MG63 (cell line): Measurements from ENCODE around the gene ATP5PO. TPM values are rescaled to one million over a fixed set of nuclear protein-coding genes. Genes with fewer than 3 reads are reported as not detected.
"Not testable (repeated sequence)": the region's sequence is repeated elsewhere in the genome, so short reads cannot be mapped to it uniquely, and the experiment has no call there.

Experiments
- DNase-seq: peaks from one replicate; pipeline ENCODE4 v3.0.0-alpha.2; 2020
- H3K27me3 ChIP-seq: fragments of 250-450 bp; sonication (Bioruptor Pico); 2 replicates; pipeline ENCODE4 v1.5.1; 2020; ENCODE audit warnings: mild to moderate bottlenecking, moderate library complexity
- H3K36me3 ChIP-seq: fragments of 250-450 bp; sonication (Bioruptor Pico); 2 replicates; pipeline ENCODE4 v1.5.1; 2020; ENCODE audit warnings: mild to moderate bottlenecking, moderate library complexity
- H3K4me3 ChIP-seq: fragments of 250-450 bp; sonication (Bioruptor Pico); 2 replicates; pipeline ENCODE4 v1.5.1; 2020; ENCODE audit warnings: mild to moderate bottlenecking, moderate library complexity
- H3K9me3 ChIP-seq: fragments of 250-450 bp; sonication (Bioruptor Pico); 2 replicates; pipeline ENCODE4 v1.5.1; 2020; ENCODE audit warnings: mild to moderate bottlenecking, moderate library complexity
- total RNA-seq: library from RNA; depleted of rRNA; stranded (reverse); fragments of >200 nt; shearing (Covaris generic); gene quantifications from 2 replicates; pipeline ENCODE4 v1.2.3, GENCODE V29; 2014; ENCODE audit warnings: low replicate concordance

ATP5PO gene
- total RNA-seq, 1 experiment from 2014 or later: 210 TPM

DNA sequence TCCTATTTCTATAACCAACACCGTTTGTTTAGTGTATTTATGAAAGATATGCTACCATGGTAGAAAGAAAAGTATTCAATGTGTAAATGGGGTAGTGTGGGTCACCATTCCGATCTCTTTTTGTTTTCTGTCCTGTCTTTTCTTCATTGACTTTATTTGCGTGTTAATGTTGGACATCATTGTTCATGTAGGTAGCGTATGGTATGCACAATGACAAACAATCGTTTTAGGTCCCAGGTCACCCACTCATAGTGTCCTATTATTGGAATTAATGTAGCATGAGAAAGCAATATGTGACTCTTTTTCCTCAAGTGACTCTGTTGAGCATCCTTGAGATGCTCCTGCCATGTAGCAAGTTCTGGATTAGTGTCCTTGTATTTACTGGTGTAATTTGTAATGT is 25.4 kb downstream of the ATP5PO start:
- H3K4me3 ChIP-seq: no peak overlapping the region
- no peaks in the 10 kb centered on the region for H3K9me3 ChIP-seq
- H3K27me3 ChIP-seq: no peaks in the 10 kb centered on the region
- no peak for DNase-seq
- H3K36me3 ChIP-seq: no peaks in the 10 kb centered on the region

- no peaks in the 10 kb centered on the region for H3K9me3 ChIP-seq
- H3K4me3 ChIP-seq: no peak overlapping the region
- H3K27me3 ChIP-seq: no peaks in the 10 kb centered on the region
- no peaks in the 10 kb centered on the region for H3K36me3 ChIP-seq
- no peak for DNase-seq
These were observed 29.3 kb downstream of the ATP5PO start for GRCh38 chr21:33886321-33886720.

DNA sequence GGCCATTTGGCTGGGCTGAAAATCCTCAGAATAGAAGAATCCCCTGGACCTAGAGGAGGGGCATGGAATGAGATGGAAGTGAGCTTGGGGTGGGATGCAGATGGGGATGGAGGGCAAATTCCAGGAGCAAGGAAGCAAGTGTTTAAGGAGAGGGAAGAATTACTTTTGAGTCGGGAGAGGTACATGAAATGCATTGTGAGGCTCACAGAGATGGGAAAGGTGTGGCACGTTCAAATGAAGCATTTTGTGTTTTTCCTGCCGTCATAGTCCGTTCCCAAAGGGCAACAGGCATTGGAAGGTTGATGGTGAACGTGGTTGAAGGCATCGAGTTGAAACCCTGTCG is 30.5 kb downstream of the ATP5PO start:
- no peaks in the 10 kb centered on the region for H3K36me3 ChIP-seq
- H3K9me3 ChIP-seq: no peaks in the 10 kb centered on the region
- no peak for DNase-seq
- no peak overlapping the region for H3K4me3 ChIP-seq
- no peaks in the 10 kb centered on the region for H3K27me3 ChIP-seq

DNA sequence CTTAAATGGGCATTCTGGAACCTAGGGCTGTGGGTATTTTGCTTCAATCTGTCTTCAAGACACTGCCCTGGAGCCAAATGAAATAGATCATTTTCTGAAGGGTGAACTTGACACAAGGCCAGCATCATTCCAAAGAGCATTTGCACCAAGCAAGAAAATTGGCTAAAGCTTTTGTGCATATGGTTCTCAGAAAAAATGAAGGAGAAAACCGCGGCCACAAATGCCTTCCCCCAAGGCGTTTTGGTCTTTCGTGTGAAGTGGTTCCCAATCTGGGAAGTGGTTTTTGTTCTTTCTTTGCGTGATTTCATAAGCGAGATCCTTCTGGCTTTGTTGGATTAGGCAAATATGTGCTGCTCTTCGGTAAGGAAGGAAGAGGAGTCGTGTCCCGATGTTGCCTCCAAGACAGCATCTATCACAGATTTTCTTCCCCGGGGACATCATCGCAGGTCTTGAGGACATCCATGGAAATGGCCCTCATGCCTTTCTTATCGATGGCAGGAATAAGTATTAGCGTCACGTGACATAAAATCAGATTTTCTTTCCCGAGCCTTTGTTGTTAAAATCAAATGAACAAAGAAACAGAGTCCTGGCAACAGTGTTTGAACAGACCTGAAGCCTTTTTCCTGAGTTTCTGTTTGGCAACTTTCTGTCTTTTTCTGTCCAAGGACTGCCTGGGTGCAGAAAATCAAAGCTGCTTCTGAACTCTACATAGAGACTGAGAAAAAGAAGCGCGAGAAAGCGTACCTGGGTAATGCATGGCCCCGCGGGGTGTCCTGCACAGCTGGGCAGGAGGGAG is 31.0 kb downstream of the ATP5PO start:
- Histone ChIP-seq H3K36me3 (no peaks in the 10 kb centered on the region), H3K4me3 (peak overlapping the region; percentile 4; the same call in 1 of the 2 replicates), H3K27me3 (no peaks in the 10 kb centered on the region), H3K9me3 (no peaks in the 10 kb centered on the region)
- DNase-seq: peak; percentile 17

GRCh38 chr21:33883118-33883517 is 32.5 kb downstream of the ATP5PO start:
- Histone ChIP-seq H3K27me3 (no peaks in the 10 kb centered on the region), H3K36me3 (no peaks in the 10 kb centered on the region), H3K9me3 (no peaks in the 10 kb centered on the region), H3K4me3 (no peak overlapping the region)
- DNase-seq: no peak

DNA sequence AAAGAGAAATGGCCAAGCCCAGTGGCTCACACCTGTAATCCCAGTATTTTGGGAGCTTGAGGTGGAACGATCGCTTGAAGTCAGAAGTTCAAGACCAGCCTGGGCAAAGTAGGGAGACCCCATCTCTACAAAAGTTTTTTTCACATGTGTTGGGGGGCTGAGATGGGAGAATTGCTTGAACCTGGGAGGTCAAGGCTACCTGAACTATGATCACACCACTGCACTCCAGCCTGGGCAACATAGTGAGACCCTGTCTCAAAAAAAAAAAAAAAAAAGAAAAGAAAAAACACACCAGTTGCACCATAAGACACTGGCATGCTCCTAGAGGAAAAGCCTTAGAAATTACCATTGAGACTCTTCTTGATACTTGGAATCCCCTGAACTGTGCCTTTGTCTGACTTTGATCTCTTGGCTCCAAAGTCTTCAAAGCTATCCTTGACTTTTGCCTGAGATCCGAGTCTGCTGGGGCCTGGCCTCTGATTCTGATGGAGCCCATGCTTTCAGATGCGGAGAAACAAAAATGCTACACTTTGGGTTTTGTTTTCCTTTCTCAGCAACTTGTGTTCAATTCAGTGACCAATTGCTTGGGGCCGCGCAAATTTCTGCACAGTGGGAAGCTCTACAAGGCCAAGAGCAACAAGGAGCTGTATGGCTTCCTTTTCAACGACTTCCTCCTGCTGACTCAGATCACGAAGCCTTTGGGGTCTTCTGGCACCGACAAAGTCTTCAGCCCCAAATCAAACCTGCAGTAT is 33.7 kb downstream of the ATP5PO start:
- Histone ChIP-seq H3K27me3 (no peaks in the 10 kb centered on the region), H3K36me3 (no peaks in the 10 kb centered on the region), H3K4me3 (no peak overlapping the region), H3K9me3 (no peaks in the 10 kb centered on the region)
- DNase-seq: no peak

GRCh38 chr21:33880626-33881025 is 35.0 kb downstream of the ATP5PO start:
- no peak overlapping the region for H3K4me3 ChIP-seq
- H3K36me3 ChIP-seq: no peaks in the 10 kb centered on the region
- no peaks in the 10 kb centered on the region for H3K27me3 ChIP-seq
- no peaks in the 10 kb centered on the region for H3K9me3 ChIP-seq
- DNase-seq: no peak

DNA sequence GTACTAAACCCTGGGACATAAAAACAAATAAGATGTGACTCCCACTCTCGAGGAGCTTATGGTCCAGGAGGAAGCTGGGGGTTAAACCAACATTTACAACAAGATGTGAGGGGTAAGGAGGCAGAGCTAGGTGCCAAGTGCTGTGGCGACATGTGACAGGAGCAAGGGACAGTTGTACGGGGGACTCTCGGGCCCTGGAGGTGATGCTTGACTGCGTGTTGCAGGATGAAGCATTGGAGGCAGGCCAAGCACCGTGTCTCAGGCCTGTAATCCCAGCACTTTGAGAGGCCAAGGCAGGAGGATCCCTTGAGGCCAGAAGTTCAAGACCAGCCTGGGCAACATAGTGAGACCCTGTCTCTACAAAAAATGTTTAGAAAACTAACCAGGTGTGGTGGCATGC is 36.8 kb downstream of the ATP5PO start:
- H3K4me3 ChIP-seq: no peak overlapping the region
- no peaks in the 10 kb centered on the region for H3K27me3 ChIP-seq
- DNase-seq: no peak
- H3K9me3 ChIP-seq: no peaks in the 10 kb centered on the region
- H3K36me3 ChIP-seq: no peaks in the 10 kb centered on the region

- no peaks in the 10 kb centered on the region for H3K9me3 ChIP-seq
These were observed 40.4 kb downstream of the ATP5PO start for GRCh38 chr21:33875026-33875695.

DNA sequence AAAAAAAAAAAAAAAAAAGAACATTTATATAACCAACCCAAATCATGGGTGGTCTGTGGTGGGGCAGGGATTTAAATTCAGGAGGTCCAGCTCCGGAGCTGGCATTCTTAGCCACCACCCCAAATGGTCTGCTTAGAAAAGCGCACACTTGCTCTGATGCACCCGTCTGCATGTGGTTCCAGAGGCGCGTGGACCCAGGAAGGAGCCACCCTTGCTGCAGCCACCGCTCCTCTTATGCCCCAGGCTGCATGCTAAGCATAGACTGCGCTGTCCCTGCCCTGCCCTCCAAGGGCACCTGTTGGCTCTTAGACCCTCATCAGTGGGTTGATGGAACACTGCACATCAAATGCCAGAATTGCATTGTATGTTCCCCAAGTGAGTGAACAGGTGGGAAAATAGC is 41.4 kb downstream of the ATP5PO start:
- no peak overlapping the region for H3K4me3 ChIP-seq
- no peaks in the 10 kb centered on the region for H3K9me3 ChIP-seq
- no peaks in the 10 kb centered on the region for H3K36me3 ChIP-seq
- DNase-seq: no peak
- no peaks in the 10 kb centered on the region for H3K27me3 ChIP-seq

More at GRCh38 chr21:33875026-33875695, 40.4 kb downstream of the ATP5PO start:
- no peaks in the 10 kb centered on the region for H3K27me3 ChIP-seq
- no peak for DNase-seq
- H3K36me3 ChIP-seq: no peaks in the 10 kb centered on the region
- H3K4me3 ChIP-seq: no peak overlapping the region

GRCh38 chr21:33872881-33873515 is 42.6 kb downstream of the ATP5PO start:
- H3K27me3 ChIP-seq: no peaks in the 10 kb centered on the region
- DNase-seq: no peak

DNA sequence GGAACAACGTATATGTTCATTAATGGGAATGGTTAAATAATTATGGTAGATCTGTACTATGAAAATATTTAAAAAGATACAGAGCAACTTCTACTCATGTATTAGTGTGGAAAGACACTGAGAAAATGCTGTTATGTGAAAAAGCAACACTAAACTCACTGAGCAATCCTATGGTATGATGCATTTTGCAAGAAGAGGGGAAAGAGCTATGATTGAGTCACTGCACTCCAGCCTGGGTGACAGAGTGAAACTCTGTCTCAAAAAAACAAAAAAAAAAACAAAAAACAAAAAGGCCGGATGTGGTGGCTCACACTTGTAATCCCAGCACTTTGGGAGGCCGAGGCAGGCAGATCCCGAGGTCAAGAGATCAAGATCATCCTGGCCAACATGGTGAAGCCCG is 44.4 kb downstream of the ATP5PO start:
- H3K9me3 ChIP-seq: no peaks in the 10 kb centered on the region
- H3K36me3 ChIP-seq: no peaks in the 10 kb centered on the region
- no peak for DNase-seq
- no peak overlapping the region for H3K4me3 ChIP-seq
- no peaks in the 10 kb centered on the region for H3K27me3 ChIP-seq

More at GRCh38 chr21:33872881-33873515, 42.6 kb downstream of the ATP5PO start:
- no peak overlapping the region for H3K4me3 ChIP-seq
- H3K9me3 ChIP-seq: no peaks in the 10 kb centered on the region
- no peaks in the 10 kb centered on the region for H3K36me3 ChIP-seq

DNA sequence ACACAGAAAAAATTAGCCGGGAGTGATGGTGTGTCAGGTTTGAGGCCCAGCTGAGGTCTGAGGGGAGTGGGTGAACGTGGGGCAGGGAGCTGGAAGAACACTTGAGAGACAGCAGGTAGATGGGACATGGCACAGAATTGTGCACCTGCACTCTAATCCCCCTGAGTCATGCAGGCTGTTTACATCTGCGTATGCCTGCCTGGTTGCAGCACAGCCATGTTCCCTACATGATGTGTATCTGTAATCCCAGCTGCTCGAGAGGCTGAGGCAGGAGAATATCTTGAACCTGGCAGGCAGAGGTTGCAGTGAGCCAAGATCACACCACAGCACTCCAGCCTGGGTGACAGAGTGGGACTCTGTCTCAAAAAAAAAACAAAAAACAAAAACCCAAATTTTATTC is 44.8 kb downstream of the ATP5PO start:
- Histone ChIP-seq H3K36me3 (no peaks in the 10 kb centered on the region), H3K9me3 (no peaks in the 10 kb centered on the region), H3K4me3 (no peak overlapping the region), H3K27me3 (no peaks in the 10 kb centered on the region)
- no peak for DNase-seq

GRCh38 chr21:33869873-33870272 is 45.7 kb downstream of the ATP5PO start:
- DNase-seq: no peak

GRCh38 chr21:33867868-33868267 is 47.7 kb downstream of the ATP5PO start:
- not testable (repeated sequence) for H3K9me3 ChIP-seq, H3K4me3 ChIP-seq

More at GRCh38 chr21:33869873-33870272, 45.7 kb downstream of the ATP5PO start:
- no peaks in the 10 kb centered on the region for H3K9me3 ChIP-seq
- H3K27me3 ChIP-seq: no peaks in the 10 kb centered on the region
- H3K36me3 ChIP-seq: no peaks in the 10 kb centered on the region
- H3K4me3 ChIP-seq: no peak overlapping the region

GRCh38 chr21:33866826-33867225 is 48.8 kb downstream of the ATP5PO start:
- H3K9me3 ChIP-seq: no peaks in the 10 kb centered on the region
- no peak overlapping the region for H3K4me3 ChIP-seq
- peak; percentile 19 for DNase-seq
- no peaks in the 10 kb centered on the region for H3K36me3 ChIP-seq
- H3K27me3 ChIP-seq: no peaks in the 10 kb centered on the region

More at GRCh38 chr21:33867868-33868267, 47.7 kb downstream of the ATP5PO start:
- not testable (repeated sequence) for H3K27me3 ChIP-seq, DNase-seq, H3K36me3 ChIP-seq
